Fibroblast of lung (primary cell): ENCODE results near the gene BMPR1B. TPM values are rescaled to one million over a fixed set of nuclear protein-coding genes. Genes with fewer than 3 reads are reported as not detected.
A peak's percentile ranks its signal among the peaks of the same experiment; 100 is the strongest.
"Not testable (repeated sequence)": the region's sequence is repeated elsewhere in the genome, so short reads cannot be mapped to it uniquely, and the experiment has no call there.

Experiments
- DNase-seq, 2 donors: peaks; one replicate each; pipeline versions ENCODE4 v3.0.0 to v3.0.0-alpha.2; 2010; ENCODE audit warnings: low read depth in 2 of 2
- H2AFZ ChIP-seq: 2 replicates; pipeline ENCODE4 v1.5.1; 2012; ENCODE audit warnings: low read length, control low read depth, inconsistent platforms
- H3K27ac ChIP-seq: 2 replicates; pipeline ENCODE4 v1.5.1; 2011; ENCODE audit warnings: low read length, control low read depth; ENCODE audit not compliant: insufficient read depth
- H3K27me3 ChIP-seq: 2 replicates; pipeline ENCODE4 v1.5.1; 2011; ENCODE audit warnings: mild to moderate bottlenecking, low read length; ENCODE audit not compliant: control insufficient read depth, insufficient read depth
- H3K36me3 ChIP-seq: 2 replicates; pipeline ENCODE4 v1.5.1; 2011; ENCODE audit warnings: low read length; ENCODE audit not compliant: control insufficient read depth, insufficient read depth
- H3K4me1 ChIP-seq: 2 replicates; pipeline ENCODE4 v1.5.1; 2011; ENCODE audit warnings: low read length; ENCODE audit not compliant: control insufficient read depth, insufficient read depth; ENCODE audit errors: extremely low read depth
- H3K4me2 ChIP-seq: 2 replicates; pipeline ENCODE4 v1.5.1; 2011; ENCODE audit warnings: low read length, control low read depth; ENCODE audit not compliant: insufficient read depth; ENCODE audit errors: extremely low read depth
- H3K4me3 ChIP-seq, 4 experiments: fragments of 200-600 bp in 1 of 4; sonication (generic) in 1 of 4; replicated peaks in 1 of 4; 2 replicates each; pipeline ENCODE4 v1.5.1; 2011 to 2016; ENCODE audit warnings: low read length in 4 of 4, low read depth in 3 of 4, mild to moderate bottlenecking in 3 of 4, control low read depth in 2 of 4, inconsistent platforms in 1 of 4, mixed read lengths in 1 of 4; ENCODE audit not compliant: insufficient read depth in 1 of 4; ENCODE audit errors: control extremely low read depth in 1 of 4
- H3K79me2 ChIP-seq: 2 replicates; pipeline ENCODE4 v1.5.1; 2012; ENCODE audit warnings: mild to moderate bottlenecking, low read length, inconsistent platforms; ENCODE audit not compliant: control insufficient read depth, insufficient read depth
- H3K9ac ChIP-seq: 2 replicates; pipeline ENCODE4 v1.5.1; 2011; ENCODE audit warnings: mild to moderate bottlenecking, low read length, control low read depth; ENCODE audit not compliant: insufficient read depth
- H3K9me3 ChIP-seq: 2 replicates; pipeline ENCODE4 v1.5.1; 2012; ENCODE audit warnings: low read depth, low read length; ENCODE audit not compliant: control insufficient read depth, insufficient read depth
- H4K20me1 ChIP-seq: 2 replicates; pipeline ENCODE4 v1.5.1; 2011; ENCODE audit warnings: low read length; ENCODE audit not compliant: control insufficient read depth, insufficient read depth; ENCODE audit errors: extremely low read depth
- CTCF ChIP-seq, 2 donors: IDR thresholded peaks in 1 of 2; conservative IDR thresholded peaks in 1 of 2; 1 replicate in 1 of 2; 2 replicates in 1 of 2; pipeline ENCODE4 v1.5.1; 2011 to 2012; ENCODE audit warnings: low read length in 2 of 2, control low read depth in 1 of 2, inconsistent platforms in 1 of 2, low read depth in 1 of 2, mild to moderate bottlenecking in 1 of 2
- EZH2 ChIP-seq: IDR thresholded peaks from 2 replicates; pipeline ENCODE4 v1.5.1; 2012; ENCODE audit warnings: low read length, control low read depth, mild to moderate bottlenecking; ENCODE audit errors: missing control alignments
- polyA plus RNA-seq, 2 donors: library from polyadenylated mRNA; depleted of rRNA in 1 of 2; stranded (reverse) in 1 of 2; unstranded in 1 of 2; fragments of >200 nt; gene quantifications; 2 replicates each; pipeline ENCODE4 v1.2.1, GENCODE V29; 2011 to 2012; ENCODE audit warnings: missing spikeins in 1 of 2
- total RNA-seq: library from RNA; depleted of rRNA; stranded (reverse); fragments of >200 nt; gene quantifications from 2 replicates; pipeline ENCODE4 v1.2.1, GENCODE V29; 2014

The BMPR1B gene
- total and polyA plus RNA-seq, 2 donors (not counting 1 experiment from before 2014, with no cell fraction given), result 0.17 to 0.45 TPM

GRCh38 chr4:95165926-95166524 is 408.3 kb downstream of the BMPR1B start:
- Histone ChIP-seq H3K4me3 (no peak overlapping the region), H3K36me3 (no peaks in the 10 kb centered on the region), H3K27ac (no peak overlapping the region), H3K79me2 (no peaks in the 10 kb centered on the region), H3K9ac (no peak overlapping the region), H4K20me1 (no peaks in the 10 kb centered on the region), H2AFZ (no peak overlapping the region), H3K4me1 (no peaks in the 10 kb centered on the region), H3K9me3 (no peaks in the 10 kb centered on the region), H3K27me3 (no peaks in the 10 kb centered on the region), H3K4me2 (no peak overlapping the region)
- peak; percentile 68 to 81 for DNase-seq
- TF ChIP-seq CTCF (conservative IDR thresholded peaks at IDR 0.05 in 1 of 2, IDR thresholded peaks at IDR 0.05 in 1 of 2; ENCODE audit: low read depth in 1 of 2, low read length in 2 of 2) (peak; percentile 46 to 53), EZH2 (no peak)

GRCh38 chr4:95167805-95168204 is 410.1 kb downstream of the BMPR1B start:
- DNase-seq, result no peak
- H3K4me2 ChIP-seq, result no peak overlapping the region
- no peak overlapping the region for H3K4me3 ChIP-seq
- H3K36me3 ChIP-seq, result no peaks in the 10 kb centered on the region
- no peaks in the 10 kb centered on the region for H3K9me3 ChIP-seq
- H3K4me1 ChIP-seq, result no peaks in the 10 kb centered on the region
- no peak overlapping the region for H3K9ac ChIP-seq
- no peak overlapping the region for H3K27ac ChIP-seq
- H2AFZ ChIP-seq, result no peak overlapping the region
- TF ChIP-seq EZH2 (no peak), CTCF (conservative IDR thresholded peaks at IDR 0.05 in 1 of 2, IDR thresholded peaks at IDR 0.05 in 1 of 2; ENCODE audit: low read depth in 1 of 2, low read length in 2 of 2) (no peak)
- no peaks in the 10 kb centered on the region for H4K20me1 ChIP-seq
- H3K27me3 ChIP-seq, result no peaks in the 10 kb centered on the region
- no peaks in the 10 kb centered on the region for H3K79me2 ChIP-seq

- no peaks in the 10 kb centered on the region for H3K79me2 ChIP-seq
- no peak overlapping the region for H3K9ac ChIP-seq
- no peak overlapping the region for H3K27ac ChIP-seq
- no peaks in the 10 kb centered on the region for H3K4me1 ChIP-seq
- H3K4me2 ChIP-seq, result no peak overlapping the region
- no peak overlapping the region for H2AFZ ChIP-seq
- H3K27me3 ChIP-seq, result no peaks in the 10 kb centered on the region
- no peaks in the 10 kb centered on the region for H4K20me1 ChIP-seq
- H3K4me3 ChIP-seq, result no peak overlapping the region
- no peak for DNase-seq
- no peaks in the 10 kb centered on the region for H3K9me3 ChIP-seq
- no peaks in the 10 kb centered on the region for H3K36me3 ChIP-seq
- TF ChIP-seq CTCF (conservative IDR thresholded peaks at IDR 0.05 in 1 of 2, IDR thresholded peaks at IDR 0.05 in 1 of 2; ENCODE audit: low read depth in 1 of 2, low read length in 2 of 2) (no peak), EZH2 (no peak)
Measured at GRCh38 chr4:95170176-95170575, 412.4 kb downstream of the BMPR1B start.

GRCh38 chr4:95171377-95171776 is 413.6 kb downstream of the BMPR1B start:
- H3K9ac ChIP-seq, H3K27me3 ChIP-seq, H3K4me2 ChIP-seq, H3K36me3 ChIP-seq, DNase-seq, H4K20me1 ChIP-seq, H3K9me3 ChIP-seq, H3K79me2 ChIP-seq, H3K27ac ChIP-seq, H3K4me3 ChIP-seq, H3K4me1 ChIP-seq, H2AFZ ChIP-seq: not testable (repeated sequence)
